NCI-H446 treated with DMSO at 0.1 percent for 48 hours (cell line): Measurements from ENCODE around the gene FAM228B.

Experiments
- DNase-seq: peaks from one replicate; lab custom pipeline; 2025; lab: John Stamatoyannopoulos, UW

FAM228B gene

DNA sequence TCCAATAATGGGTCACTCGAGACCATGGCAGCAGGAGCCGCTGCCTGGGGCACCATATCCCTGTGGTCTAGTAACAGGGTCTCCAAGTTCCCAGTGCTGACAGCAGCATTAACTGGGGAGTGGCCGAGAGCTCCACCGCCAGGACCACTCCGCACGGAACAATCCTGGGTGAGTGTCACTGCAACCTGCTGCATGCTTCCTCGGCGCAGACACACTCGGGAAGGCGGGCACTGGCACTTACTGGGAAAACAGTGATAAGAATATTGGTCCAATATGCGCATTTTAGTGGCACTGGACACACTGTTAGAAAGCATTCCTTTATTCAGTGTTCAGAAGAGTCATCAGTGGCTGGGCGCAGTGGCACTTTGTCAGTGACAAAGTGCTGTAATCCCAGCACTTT is 81.2 kb downstream of the FAM228B start:
- no peak for DNase-seq

DNA sequence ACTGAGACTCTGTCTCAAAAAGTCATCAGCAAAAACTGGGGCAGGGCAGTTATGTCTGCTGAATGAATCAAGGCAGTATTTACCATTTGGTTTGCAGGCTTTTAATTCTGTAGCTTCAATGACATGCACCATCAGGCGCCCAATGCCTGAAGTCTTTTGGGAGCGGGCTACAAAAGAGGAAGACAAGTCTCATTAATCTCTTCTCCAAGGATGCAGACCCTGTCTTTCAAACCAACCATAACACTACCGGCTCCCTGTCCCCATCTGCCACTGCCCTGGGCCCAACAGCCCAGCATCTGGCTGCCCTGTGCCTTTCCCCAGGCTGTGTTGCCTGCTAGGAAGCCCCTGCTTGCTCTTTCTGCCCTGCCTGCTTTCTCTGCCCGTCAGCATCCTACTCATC is 81.9 kb downstream of the FAM228B start:
- DNase-seq, result no peak

DNA sequence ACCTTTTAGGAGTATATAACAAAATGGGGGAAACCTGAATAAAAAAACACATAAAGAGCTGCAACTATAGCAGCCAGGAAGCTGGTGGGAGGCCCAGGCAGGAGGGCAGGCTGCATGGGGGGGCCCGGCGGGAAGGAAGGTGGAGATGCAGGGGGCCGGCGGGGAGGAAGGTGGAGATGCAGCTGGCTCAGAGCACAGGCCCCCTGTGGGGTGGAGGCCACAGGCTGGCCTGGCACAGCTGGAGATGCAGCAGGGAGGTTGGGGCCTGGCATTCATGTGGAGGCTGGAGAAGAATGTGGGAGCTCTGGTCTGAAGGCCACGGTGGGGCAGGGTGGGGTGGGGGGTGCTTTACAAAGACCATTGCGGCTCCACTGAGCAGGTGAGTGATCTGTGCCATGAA is 83.0 kb downstream of the FAM228B start:
- DNase-seq, result no peak

DNA sequence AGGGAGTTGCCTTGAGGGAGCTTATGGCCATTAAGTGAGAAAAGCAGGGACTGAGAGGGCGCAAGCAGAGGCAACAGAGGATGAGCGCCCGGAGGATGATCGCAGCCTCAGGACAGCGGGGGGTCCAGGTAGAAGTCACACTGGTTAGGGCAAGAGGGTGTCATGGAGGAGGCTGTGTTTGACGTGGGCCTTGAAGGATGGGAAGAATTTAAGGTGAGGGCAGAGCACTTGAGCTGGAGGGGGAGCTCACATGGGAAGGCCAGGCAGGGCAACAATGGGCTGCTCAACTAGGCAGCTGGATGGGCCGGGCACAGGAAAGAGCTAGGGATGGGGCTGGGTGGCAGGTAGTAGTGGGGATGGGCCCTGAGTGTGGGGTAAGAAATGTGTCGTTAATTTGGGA is 83.4 kb downstream of the FAM228B start:
- no peak for DNase-seq

DNA sequence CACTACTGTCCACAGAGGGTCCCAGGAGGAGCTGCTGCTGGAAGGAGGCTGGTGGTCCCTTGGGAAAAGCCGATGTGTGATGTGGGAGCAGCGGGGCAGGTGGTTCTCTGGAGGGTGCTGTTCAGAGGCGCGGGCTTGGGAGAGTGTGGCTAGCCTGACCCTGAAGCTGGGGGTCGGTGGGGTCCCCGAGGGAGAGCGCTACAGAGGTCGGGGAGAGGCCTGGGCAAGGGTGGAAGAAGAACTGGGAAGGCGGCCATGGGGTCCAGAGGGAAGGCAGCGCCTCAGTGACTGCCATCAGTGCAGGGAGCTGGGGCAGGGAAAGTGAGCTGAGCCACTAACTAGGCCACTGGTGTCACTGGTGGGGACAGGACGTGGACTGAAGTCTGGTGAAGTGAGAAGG is 84.1 kb downstream of the FAM228B start:
- no peak for DNase-seq

DNA sequence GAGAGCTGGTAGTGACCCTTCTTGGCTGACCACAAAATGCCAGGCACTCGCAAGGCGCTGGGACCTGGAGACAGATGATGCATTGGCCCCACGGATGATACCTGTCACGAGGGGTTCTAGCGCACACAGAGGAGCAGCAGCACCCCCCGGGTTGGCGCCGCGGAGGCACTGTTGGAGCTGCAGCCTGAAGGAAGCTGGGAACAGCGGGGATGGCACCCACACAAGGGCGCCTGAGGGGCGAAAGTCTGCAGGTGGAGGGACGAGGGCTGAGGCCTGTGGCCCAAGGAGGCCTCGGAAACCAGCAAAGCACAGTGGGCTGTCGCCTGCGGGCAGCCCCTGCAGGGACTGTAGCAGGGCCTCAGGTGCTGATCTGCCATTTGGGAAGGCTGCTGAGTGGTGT is 85.2 kb downstream of the FAM228B start:
- DNase-seq, result no peak

DNA sequence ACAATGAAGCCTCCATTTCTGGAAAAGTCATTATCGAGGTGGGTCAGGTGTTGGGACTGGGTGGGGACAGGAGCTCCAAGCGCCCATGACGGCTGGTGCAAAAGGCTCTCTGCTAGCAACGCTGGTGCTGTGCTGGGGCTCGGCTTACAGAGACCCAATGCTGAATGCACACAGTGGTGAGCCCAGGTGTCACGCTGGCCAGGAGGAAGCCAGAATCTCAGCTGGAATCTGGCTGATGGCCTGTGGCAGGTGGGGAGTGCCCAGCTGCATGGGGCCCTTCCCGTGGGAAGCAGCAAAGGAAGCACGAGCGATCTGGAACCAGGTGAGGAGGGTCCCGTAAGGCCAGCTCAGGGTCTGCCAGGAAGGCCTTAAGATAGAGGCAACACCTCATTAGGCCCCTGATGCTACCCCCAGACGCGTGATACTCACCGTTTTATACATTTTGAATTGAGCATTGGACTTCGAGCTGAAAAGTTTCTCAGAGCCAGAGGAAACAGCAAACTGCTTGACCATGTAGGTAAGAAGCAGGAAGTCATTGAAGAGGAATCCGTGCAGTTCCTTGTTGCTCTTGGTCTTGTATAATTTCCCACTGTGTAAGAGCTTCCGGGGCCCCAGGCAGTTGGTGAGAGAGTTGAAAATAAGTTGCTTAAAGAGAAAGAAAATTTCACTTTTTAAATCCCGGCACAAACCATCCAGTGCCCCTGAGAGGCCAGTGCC is 86.3 kb downstream of the FAM228B start:
- DNase-seq, result no peak

DNA sequence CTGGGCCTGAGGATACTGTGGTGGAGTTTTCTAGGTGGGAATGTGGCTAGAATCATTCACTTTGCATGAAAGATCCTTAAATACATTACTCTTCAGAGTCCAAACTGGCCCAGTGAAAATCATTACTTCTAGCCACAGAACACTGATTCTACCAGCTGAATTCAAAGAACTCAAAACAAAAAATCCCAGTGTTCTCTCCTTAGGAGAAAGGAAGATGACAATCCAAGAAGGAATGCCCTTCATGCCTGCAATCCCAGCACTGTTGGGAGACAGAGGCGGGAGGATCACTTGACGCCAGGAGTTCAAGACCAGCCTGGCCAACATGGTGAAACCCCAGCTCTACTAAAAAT is 86.8 kb downstream of the FAM228B start:
- no peak for DNase-seq

DNA sequence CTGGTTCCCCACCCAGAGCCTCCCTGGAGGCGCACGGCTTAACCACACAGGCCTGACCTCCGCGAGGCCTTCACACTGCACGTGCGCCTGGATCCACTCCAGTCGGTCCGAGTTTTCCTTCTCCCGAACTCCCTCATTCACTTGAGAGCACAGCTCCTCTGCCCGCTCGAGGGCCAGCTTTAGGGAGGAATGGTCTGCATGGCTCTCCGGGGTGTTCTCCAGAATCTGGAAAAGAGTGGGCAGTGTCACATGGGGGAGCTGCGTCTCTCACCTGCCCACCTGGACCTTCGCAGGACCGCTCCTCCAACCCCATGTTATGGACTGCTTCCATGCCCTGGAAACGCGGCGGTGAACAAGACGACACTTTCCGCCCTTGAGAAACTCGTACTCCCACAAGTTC is 87.5 kb downstream of the FAM228B start:
- DNase-seq, result no peak

DNA sequence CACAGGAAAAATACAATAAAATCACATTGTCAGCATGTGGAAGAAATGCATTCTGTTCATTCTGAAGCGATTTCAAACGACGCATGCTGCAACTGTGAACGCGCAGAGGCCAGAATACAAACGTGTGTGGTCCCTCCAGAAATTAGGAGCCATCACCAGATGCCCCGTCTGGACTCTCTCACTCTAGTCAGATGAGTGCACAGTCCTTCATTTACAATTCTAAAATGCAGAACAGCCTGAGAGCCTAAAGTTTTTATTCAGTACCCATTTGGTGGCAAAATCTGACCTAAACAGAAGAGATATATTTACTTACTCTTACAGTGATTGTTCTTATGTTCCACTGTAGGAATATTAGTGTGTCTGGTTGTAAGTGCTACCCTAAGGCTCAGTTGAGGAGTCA is 88.1 kb downstream of the FAM228B start:
- DNase-seq, result no peak

DNA sequence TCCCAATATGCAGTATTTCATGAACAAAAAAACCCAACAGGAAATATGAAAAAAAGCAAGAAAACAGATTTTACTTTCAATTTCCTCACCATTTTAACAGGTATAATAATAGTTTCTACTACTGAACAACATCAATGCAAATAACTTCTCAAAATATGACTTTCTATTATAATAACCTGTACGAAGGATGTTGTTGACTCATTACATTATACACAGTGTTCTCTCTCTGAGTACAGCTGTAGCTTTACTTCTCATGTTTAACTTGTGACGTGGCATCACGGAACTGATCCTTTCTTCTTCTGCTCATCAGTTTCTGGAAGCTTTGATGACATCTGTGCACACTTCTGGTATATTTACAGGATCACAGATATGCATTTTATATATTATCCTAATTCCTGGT is 91.6 kb downstream of the FAM228B start:
- no peak for DNase-seq
